ENCODE data around the gene LSG1.
"Not testable (repeated sequence)": the region's sequence is repeated elsewhere in the genome, so short reads cannot be mapped to it uniquely, and the experiment has no call there.

LSG1 gene

DNA sequence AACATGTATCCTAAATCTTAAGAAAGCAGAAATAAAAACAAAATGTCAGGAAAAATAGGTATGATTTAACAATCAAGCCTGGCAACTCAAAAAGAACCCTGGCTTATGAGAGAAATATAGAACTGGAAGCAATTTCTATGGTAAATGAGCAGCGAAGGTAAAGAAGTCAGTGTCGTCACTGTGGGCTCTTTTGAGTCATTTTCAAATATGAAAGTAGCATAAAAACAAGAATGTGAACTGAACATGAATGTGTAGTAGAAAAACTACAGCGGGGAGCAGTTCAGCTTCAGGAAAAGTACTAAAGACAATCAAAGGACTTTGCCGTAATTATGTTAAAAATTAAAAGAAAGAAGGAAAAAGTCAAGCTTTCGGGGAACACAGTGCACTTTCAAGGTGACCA, 17.5 kb downstream of the LSG1 start:
- DNase-seq (ENCODE audit: low read depth), result no peak

DNA sequence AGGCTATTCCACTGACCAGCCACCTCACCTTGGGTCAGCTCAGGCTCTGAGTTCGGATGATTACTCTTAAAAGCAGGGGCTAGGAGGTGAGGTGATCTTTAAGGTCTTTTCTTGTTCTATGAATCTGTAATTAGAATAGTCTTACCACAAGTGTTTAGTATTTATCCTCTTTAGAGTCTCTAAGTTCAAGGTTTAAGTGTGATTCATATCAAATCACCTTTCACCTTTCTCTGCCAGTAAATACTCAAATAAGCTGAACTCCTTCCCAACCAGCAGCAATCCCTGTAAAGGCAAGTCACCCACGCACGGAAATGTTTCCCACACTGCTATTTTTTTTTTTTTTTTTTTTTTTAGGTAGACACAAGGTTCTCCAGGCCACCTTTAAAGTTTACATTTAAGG, 24.2 kb downstream of the LSG1 start:
- no peak for DNase-seq (ENCODE audit: low read depth)

DNA sequence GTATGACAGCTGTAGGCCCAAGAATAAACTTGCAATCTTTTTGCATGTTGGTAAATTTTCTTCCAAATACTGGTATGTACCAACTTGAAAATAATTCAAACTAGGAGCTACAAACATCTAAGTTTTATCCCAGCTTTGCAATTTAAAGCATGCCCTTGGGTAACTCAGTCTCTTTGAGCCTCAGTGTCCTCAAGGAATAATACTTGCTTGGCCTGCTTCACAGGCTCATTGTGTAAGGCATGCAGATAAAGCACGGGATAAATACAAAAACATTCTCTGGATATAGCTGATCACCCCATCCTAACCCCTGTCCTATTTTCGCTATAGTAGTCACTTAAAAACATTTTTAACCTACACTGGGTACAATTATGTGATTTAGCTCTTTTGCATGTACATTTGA, 29.2 kb downstream of the LSG1 start:
- no peak for DNase-seq (ENCODE audit: low read depth)

DNA sequence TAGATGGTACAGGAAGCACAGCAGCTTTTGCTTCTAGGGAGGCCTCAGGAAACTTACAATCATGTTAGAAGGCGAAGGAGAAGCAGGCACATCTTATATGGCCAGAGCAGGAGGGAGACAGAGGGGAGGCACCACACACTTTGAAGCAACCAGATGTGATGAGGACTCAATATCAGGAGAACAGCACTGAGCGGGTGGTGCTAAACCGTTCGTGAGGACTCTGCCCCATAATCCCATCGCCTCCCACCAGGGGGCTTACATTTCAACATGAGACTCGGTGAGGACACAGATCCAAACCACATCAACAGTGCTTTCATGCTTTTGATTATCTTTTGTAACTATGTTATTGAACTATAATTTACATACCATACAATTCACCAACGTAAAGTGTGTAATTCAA, 31.2 kb downstream of the LSG1 start:
- peak; percentile 29 for DNase-seq (ENCODE audit: low read depth)

DNA sequence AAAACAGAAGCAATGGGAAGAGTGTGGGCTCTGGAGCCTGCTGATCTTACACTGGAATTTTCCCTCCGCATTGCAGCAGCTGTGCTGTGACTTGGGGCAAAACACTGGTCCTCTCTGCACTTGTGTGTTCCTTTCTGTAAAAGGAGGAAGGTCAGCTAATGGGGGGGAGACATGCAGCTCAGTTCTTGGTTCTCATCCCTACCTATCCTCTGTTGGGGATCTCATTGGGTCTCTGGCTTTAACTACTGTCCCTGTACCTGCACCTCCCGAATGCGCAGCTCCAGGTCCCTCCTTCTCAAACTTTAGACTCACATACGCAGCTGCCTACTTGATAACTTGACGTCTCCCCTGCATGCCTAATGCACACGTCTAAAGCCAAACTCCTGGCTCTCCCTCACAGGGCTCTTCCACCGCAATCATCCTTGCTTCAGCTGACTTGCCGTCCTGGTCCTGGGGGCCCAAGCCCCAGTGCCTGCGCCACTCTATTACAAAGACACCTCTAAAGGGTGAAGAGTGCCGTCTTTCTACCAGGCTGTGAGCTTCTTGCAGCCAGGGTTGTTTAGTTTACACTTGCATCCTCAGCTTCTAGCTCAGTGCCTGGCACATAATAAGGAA, 32.9 kb downstream of the LSG1 start:
- DNase-seq (ENCODE audit: low read depth), result no peak

DNA sequence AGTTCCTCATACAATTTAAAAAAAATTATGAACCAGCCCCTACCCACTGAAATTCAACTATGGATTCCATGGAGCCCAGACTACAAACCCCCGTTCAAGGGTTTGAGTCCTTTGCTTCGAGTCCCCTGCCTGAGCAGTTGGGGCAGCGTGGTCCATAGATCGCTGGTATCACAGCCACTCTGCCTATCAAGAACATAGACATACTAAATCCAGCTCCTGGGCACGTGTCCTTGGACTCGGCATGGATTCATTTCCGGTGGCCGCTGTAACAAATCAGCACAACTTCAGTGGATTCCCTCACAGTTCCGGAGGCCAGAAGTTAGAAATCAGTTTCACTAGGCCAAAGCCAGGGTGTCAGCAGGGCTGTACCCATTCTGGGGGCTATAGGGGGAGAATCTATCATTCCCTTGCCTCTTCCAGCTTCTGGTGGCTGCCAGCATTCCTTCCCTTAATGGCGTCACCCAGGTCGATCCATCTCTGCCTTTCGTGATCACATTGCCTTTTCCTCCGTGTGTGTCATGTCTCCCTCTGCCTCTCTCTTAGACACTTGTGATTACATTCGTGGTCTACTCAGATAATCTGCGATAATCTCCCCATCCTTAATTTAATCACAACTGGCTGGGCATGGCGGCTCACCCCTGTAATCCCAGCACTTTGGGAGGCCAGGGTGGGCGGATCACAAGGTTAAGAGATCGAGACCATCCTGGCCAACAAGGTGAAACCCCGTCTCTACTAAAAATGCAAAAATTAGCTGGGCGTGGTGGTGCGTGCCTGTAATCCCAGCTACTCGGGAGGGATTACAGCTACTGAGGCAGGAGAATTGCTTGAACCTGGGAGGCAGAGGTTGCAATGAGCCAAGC, 34.2 kb downstream of the LSG1 start:
- no peak for DNase-seq (ENCODE audit: low read depth)

DNA sequence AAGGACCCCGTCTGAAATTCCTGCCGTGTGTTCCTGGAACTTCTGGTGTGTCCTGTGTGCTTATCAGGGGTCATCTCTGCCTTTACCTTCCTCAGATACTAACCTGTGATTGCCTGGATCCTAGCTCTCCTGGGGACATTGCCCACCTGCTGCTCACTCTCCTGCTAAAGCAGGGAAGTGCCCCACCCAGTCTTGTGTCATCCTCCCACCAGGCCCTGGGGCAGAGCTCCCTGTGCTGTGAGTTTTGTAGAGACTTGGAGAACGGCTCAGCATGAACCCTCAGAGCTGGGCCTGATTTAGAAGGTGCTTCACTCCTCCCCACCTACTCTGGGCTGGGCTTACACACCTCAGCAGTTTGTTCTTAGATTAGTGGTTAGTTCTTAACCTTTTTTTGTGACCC, 34.9 kb downstream of the LSG1 start:
- DNase-seq (ENCODE audit: low read depth), result no peak

DNA sequence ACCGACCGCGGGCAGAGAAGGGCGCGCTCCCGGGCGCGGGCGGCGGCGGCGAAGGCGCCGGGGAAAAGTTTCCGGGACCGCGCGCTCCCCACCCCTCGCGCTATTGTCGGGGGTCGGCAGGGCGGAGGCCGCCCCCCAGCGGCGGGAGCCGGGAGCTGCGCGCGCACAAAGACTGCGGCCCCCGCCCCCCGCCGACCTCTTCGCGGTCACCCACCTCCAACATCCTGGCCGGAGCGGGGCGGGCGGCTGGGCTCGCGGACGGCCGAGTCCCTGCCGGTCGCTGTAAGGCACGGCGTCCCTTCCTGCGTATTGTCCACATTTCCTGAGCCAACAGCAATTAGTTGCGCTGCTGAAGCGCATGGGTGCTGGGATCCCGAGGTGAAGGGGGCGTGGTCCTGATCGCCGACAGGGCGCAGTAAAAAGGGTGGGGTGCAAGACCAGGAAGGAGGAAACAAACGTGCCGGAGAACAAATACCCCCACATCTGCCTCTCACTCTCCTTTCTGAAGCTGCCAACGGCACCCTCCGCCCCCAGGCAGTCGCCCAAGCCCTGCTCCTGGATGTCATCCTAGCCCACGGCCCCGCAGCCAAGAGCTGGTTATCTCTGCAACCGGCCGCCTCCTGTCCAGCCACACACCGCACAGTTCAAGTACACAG, 38.5 kb downstream of the LSG1 start, which contains the start of gene TMEM44:
TSS of gene TMEM44 (minus strand) at position 71 of the 656 bp plus-strand sequence. CDS start 204 bp downstream, outside the sequence.
- DNase-seq (ENCODE audit: low read depth), result peak; percentile 36

DNA sequence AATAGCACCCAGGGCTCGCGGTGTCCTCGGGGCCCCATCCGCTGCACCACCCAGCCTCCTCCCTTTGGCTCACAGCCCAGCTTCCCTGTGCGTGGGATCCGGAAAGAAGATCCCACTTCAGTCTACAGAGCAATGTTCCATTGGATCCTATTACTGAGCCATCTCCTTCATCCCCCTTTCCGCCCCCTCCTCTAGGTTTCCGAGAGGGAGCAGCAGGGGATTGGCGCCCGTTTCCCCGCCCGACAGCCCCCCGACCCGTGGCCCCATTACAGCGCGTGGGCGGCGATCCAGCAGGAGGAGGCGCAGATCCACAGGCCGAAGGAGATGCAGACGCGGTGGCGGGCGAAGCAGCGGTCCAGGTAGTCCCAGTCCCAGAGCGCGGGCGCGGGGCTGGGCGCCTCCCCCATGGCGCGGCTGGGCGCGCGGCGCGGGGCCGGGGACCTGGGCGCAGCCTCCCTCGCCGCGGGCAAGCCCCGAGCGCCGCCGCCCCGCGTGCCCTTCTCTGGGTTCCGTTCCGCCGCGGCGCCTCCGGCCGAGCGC, 39.1 kb downstream of the LSG1 start:
- DNase-seq (ENCODE audit: low read depth), result no peak

DNA sequence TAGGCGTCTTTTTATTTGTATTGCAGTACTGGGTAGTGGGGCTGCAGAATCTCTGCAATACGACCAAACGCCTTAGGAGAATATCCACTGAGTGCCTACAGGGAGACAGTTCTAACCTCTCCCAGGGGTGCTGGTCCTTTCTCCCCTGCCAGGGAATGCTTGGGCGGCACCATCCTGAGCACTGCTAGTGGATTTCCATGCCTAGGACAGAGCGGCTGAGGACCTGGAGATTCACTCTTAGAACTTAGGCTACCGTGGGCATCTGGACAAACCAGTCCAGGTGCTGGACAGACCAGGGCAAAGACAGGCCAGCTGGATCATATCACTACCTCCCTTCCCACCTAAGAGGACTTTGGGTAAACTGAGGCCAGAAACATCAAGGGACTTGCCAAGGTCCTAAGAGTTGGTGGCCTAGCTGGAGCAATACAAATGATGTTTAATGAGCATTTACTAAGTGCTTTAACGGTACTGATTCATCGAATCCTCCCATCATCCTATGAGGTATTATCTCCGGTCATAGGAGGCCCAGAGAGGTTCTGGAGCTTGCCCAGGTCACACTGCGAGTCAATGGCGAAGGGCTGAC, 39.7 kb downstream of the LSG1 start:
- DNase-seq (ENCODE audit: low read depth), result no peak

DNA sequence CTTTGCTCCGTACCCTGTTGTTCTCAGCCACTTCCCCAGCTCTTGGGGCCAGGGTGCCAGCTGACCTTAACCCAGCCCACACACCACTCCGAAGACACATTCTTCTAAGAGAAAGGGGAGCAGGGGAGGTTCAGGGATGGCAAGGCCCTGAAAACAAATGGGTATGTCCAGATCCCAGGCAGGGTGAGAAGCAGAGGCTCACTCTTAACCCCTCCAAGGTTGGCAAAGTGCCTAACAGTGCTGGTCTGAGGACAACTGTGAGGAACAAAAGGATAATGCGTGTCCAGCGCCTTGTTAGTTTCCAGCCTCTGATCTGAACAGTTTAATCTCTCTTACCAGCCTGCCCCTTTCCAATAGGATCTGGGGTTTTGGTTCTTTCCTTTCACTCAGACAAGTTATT, 40.3 kb downstream of the LSG1 start:
- DNase-seq (ENCODE audit: low read depth), result no peak

DNA sequence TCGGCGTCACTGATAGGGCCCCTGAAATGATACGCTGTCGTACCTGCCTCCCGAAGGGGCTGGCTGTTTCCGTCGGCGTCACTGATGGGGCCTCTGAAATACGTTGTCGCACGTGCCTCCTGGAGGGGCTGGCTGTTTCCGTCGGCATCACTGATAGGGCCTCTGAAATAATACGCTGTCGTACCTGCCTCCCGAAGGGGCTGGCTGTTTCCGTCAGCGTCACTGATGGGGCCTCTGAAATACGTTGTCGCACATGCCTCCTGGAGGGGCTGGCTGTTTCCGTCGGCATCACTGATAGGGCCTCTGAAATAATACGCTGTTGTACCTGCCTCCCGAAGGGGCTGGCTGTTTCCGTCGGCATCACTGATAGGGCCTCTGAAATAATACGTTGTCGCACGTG, 41.3 kb downstream of the LSG1 start:
- not testable (repeated sequence) for DNase-seq (ENCODE audit: low read depth)

DNA sequence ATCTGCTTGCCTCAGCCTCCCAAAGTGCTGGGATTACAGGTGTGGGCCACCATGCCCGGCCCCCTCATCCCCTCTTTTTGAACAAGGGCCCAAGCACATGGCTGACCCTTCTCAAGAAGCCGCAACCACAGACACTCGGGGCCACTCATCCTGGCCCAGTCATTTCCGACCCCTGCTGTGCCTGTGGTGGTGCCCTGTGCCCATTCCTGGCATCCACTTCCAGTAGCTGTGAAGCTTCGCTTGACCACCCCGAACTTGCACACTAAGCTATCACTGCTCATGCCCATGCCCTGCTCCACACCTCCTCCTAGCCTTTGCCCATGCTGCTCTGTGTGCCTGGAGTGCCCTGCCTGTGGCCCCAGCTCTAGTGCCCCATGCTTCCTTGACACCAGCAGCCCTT, 47.0 kb downstream of the LSG1 start:
- DNase-seq (ENCODE audit: low read depth), result no peak

DNA sequence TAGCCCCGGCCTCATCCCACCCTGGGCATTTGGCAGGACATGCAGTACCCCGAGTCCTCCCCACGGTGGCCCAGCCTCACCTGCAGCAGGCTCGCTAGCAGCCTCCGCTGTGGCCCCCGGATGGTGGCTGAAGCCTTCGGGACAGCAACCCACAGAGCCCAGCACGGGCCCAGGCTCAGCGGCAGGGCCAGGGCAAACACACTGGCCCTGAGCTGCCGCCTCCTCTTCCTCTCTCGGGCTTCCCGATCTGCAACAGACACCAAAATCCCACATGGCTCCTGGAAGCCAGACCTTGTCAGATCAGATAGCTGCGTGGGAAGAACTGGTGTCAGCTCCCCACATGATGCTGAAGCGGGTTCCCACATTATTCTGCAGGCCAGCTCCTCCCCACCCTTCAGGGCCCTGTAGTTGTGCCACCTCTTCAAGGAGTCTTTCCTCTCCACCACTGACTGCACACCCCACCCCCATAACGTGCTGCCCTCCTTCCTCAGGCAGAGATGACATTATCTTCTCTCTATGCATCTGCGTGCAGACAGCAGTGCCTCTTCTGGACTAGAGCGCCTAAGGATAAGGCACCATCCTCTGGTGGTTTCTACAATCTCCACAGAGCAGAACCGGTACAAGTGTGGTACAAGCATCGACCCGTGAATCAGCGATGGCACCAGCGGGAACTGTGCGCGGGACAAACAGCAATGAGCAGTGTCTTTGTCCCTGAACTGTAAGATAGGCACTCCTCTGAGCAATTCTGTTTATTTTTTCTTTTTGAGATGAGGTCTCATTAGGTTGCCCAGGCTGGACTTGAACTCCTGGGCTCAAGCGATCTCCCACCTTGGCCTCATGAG, 48.3 kb downstream of the LSG1 start:
- DNase-seq (ENCODE audit: low read depth), result no peak

DNA sequence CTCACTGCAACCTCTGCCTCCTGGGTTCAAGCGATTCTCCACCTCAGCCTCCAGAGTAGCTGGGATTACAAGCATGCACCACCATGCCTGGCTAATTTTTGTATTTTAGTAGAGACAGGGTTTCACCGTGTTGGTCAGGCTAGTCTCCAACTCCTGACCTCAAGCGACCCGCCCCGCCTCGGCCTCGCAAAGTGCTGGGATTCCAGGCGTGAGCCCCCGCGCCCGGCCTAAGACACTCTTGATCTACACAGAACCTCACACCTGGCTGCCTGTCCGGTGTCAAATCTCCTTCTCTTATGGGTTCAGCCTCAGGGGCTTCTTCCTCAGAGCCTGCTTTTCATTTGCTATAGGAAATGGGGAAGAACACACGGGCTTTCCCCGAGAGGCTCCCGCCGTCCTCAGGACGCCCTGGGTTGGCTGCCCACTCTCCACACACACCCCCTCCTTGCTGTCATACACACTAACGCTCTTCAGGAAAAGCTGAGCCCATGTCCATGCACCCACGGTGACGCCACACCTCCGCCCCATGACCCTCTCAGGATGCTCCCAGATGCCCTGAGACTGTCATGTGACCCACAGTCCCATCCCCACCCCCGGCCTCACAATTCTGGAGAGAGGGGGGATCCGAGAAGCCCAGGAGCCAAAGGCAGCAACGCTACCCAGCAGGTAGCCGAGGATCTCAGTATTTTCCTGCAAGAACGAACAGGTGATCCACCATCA, 49.2 kb downstream of the LSG1 start:
- no peak for DNase-seq (ENCODE audit: low read depth)

DNA sequence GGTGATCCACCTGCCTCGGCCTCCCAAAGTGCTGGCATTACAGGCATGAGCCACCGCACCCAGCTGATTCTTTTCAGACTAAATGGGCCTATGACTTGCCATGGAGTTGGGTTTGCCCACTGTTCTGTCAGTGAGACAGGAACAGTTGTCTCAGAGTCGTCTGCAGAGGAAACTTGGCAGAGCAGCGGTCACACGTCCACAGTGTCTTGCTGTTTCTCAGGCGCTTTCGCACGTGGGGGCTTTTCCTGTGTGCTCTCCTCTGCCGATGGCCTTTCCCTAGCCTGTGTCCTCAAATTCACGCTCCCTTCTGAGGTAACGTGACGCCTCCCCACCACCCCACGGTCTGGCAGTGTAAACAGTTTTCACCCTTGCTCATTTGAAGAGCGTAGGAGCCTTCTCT, 50.0 kb downstream of the LSG1 start:
- no peak for DNase-seq (ENCODE audit: low read depth)

DNA sequence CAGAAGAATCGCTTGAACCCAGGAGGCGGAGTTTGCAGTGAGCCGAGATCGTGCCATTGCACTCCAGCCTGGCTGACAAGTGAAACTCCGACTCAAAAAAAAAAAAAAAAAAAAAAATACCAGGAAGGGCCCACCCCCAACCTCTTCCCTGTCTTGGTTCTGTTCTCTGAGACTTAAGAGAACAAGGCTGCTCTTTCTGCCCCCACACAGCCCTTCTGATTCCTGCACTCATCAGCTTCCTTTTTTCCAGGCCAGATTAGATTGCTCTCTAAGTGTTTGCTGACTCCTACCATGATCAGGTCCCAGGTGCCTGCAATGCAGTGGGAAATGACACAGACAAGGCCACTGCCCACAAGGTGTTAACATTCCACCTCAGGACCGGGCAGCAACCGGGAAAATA, 51.8 kb downstream of the LSG1 start:
- no peak for DNase-seq (ENCODE audit: low read depth)

DNA sequence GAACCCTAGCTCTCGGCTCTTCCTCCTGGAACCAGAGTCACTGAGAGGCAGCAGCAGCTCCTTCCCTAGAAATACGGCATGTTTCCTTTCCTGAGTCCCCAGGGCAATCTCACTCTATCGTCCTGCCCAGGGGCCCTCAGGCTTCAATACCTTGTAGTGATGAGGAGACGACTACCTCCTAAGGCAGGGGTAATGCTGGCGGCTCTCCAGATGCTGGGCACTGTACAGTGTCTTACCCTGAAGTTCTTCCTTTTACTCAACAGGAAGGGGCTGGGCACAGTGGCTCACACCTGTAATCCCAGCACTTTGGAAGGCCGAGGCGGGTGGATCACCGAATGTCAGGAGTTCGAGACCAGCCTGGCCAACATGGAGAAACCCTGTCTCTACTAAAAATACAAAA, 52.2 kb downstream of the LSG1 start:
- no peak for DNase-seq (ENCODE audit: low read depth)

DNA sequence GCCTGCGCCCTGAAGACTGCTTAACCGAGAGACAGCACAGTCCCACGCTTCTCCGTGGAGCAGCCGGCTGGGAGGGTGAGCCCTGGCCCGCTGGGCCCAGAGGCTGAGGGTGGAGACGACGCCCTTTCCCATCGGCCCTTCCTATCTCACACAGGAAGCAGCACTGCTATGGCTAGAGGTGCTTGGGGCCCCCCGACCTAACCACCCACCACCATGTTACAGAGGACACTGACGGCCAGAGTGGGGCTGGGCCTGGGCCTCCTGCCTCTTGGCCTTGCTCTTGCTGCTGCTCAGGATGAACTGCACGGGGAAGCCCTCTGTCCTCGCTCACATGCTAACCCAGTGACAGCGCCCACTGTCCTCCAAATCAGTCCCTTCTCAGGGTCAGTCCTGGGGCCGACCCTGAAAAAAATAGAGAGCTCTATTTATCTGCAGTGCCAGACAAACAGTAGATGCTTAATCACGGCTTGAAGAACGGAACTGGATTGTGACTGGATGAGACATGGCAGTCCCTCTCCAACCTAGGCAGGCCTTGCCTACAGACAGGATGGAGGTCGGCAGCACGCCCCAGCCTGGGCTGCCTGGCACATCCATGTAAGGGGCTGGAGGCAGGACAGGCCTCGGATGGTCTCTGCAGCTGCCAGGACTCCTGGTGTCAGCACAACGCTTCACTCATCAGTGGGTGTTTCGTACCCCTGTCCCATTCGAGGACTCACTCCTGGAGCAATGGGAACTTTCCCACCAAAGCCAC, 53.0 kb downstream of the LSG1 start:
- no peak for DNase-seq (ENCODE audit: low read depth)

DNA sequence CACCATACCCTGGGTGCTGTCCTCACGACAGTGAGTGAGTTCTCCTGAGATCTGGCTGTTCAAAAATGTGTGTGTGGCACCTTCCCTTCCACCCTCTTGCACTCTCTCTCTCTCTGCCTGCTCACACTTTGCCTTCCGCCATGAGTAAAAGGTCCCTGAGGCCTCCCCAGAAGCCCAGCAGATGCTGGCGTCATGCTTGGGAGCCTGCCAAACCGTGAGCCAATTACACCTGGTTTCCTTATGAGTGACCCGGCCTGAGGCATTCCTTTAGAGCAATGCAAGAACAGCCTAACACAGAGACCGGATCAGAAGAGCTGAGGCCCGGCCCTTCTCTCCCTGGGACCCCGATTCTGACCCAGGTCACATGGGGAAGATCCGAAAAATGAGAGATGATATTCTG, 54.2 kb downstream of the LSG1 start:
- no peak for DNase-seq (ENCODE audit: low read depth)
